SK-N-SH (cell line): Measurements from ENCODE around the gene FOXL2NB. TPM values are rescaled to one million over a fixed set of nuclear protein-coding genes. Genes with fewer than 3 reads are reported as not detected.

Experiments
- CTCF ChIA-PET: fragments of 300-600, 350-600 bp; formaldehyde crosslinking; extraction: SDS; loops from one replicate; lab custom pipeline; 2021; lab: Yijun Ruan, JAX
- POLR2A ChIA-PET: fragments of 350-600 bp; sonication (Branson Sonifier 250); formaldehyde crosslinking; extraction: SDS; loops from one replicate; lab custom pipeline; 2020; ENCODE audit warnings: antibody characterized with exemption, inconsistent platforms; lab: Yijun Ruan, JAX
- DNase-seq: peaks from one replicate; pipeline ENCODE4 v3.0.0; 2012
- H2AFZ ChIP-seq: fragments of 200-600 bp; sonication (generic); 2 replicates; pipeline ENCODE4 v1.8.1; 2016; ENCODE audit warnings: antibody characterized with exemption, mild to moderate bottlenecking, low read depth
- H3F3A ChIP-seq: fragments of 200-600 bp; sonication (generic); replicated peaks from 2 replicates; pipeline ENCODE3; 2016; ENCODE audit warnings: antibody characterized with exemption, mild to moderate bottlenecking; ENCODE audit not compliant: insufficient read depth
- H3K27ac ChIP-seq, 2 experiments: fragments of 200-500 bp in 1 of 2; fragments of 200-600 bp in 1 of 2; sonication (Bioruptor generic) in 1 of 2; sonication (generic), shearing (Covaris generic) in 1 of 2; 2 replicates each; pipeline versions ENCODE4 v1.5.1 to v1.6.1; 2014 to 2016; ENCODE audit warnings: low read depth in 2 of 2, inconsistent platforms in 1 of 2, low read length in 1 of 2, mild to moderate bottlenecking in 1 of 2, mixed read lengths in 1 of 2
- H3K27me3 ChIP-seq: fragments of 200-600 bp; sonication (generic), shearing (Covaris generic); 2 replicates; pipeline ENCODE4 v1.6.1; 2016; ENCODE audit warnings: mixed run types; ENCODE audit not compliant: insufficient read depth
- H3K36me3 ChIP-seq, 2 experiments: fragments of 200-500 bp in 1 of 2; fragments of 200-600 bp in 1 of 2; sonication (Bioruptor generic) in 1 of 2; sonication (generic) in 1 of 2; replicated peaks in 1 of 2; 2 replicates each; pipeline versions ENCODE3 to v1.5.1; 2014 to 2016; ENCODE audit warnings: low read length in 1 of 2, mild to moderate bottlenecking in 1 of 2; ENCODE audit not compliant: insufficient read depth in 2 of 2, control insufficient read depth in 1 of 2
- H3K4me1 ChIP-seq, 2 experiments: fragments of 200-500 bp in 1 of 2; fragments of 200-600 bp in 1 of 2; sonication (Bioruptor generic) in 1 of 2; sonication (generic), shearing (Covaris generic) in 1 of 2; 2 replicates each; pipeline versions ENCODE4 v1.5.1 to v1.6.1; 2014 to 2016; ENCODE audit warnings: low read depth in 1 of 2, low read length in 1 of 2, mixed run types in 1 of 2; ENCODE audit not compliant: insufficient read depth in 2 of 2, control insufficient read depth in 1 of 2
- H3K4me2 ChIP-seq: fragments of 200-600 bp; sonication (generic), shearing (Covaris generic); 2 replicates; pipeline ENCODE4 v1.6.1; 2017; ENCODE audit warnings: mixed run types
- H3K4me3 ChIP-seq, 2 experiments: fragments of 200-500 bp in 1 of 2; fragments of 200-600 bp in 1 of 2; sonication (Bioruptor generic) in 1 of 2; sonication (generic), shearing (Covaris generic) in 1 of 2; 2 replicates each; pipeline versions ENCODE4 v1.5.1 to v1.8.1; 2014 to 2016; ENCODE audit warnings: low read depth in 2 of 2, inconsistent platforms in 1 of 2, low read length in 1 of 2, mild to moderate bottlenecking in 1 of 2, mixed read lengths in 1 of 2, moderate library complexity in 1 of 2
- H3K79me2 ChIP-seq: fragments of 200-600 bp; sonication (generic); 2 replicates; pipeline ENCODE4 v1.8.1; 2017; ENCODE audit warnings: mild to moderate bottlenecking; ENCODE audit not compliant: insufficient read depth
- H3K9ac ChIP-seq: fragments of 200-600 bp; sonication (generic); 2 replicates; pipeline ENCODE4 v1.6.1; 2017; ENCODE audit warnings: mixed run types
- H3K9me2 ChIP-seq: fragments of 200-600 bp; sonication (generic); 2 replicates; pipeline ENCODE4 v1.6.1; 2017; ENCODE audit warnings: mixed run types
- H3K9me3 ChIP-seq: fragments of 200-600 bp; sonication (generic); 2 replicates; pipeline ENCODE4 v1.6.1; 2017; ENCODE audit warnings: mixed run types, mild to moderate bottlenecking, moderate library complexity
- H4K20me1 ChIP-seq: fragments of 200-600 bp; sonication (generic); 2 replicates; pipeline ENCODE4 v1.6.1; 2017; ENCODE audit warnings: mild to moderate bottlenecking, mixed run types; ENCODE audit not compliant: insufficient read depth
- CHD2 ChIP-seq: fragments of 150-350 bp; IDR thresholded peaks from 2 replicates; pipeline ENCODE4 v1.6.1; 2018; ENCODE audit warnings: low read length; ENCODE audit not compliant: partially characterized antibody
- ELF1 ChIP-seq: IDR thresholded peaks from 2 replicates; pipeline ENCODE4 v1.4.0; 2012
- EZH2phosphoT487 ChIP-seq: fragments of 200-600 bp; sonication (generic); IDR thresholded peaks from 2 replicates; pipeline ENCODE4 v1.6.1; 2017; ENCODE audit warnings: low read depth, mixed run types, mild to moderate bottlenecking, antibody characterized with exemption, moderate library complexity, borderline replicate concordance
- FOSL2 ChIP-seq: IDR thresholded peaks from 2 replicates; pipeline ENCODE4 v1.4.0; 2012; ENCODE audit warnings: low read depth, mild to moderate bottlenecking, moderate library complexity, borderline replicate concordance
- FOXM1 ChIP-seq: IDR thresholded peaks from 2 replicates; pipeline ENCODE4 v1.4.0; 2012; ENCODE audit warnings: low read depth, mild to moderate bottlenecking
- GABPA ChIP-seq: IDR thresholded peaks from 2 replicates; pipeline ENCODE4 v1.4.0; 2012; ENCODE audit warnings: low read depth, mild to moderate bottlenecking
- SIN3A ChIP-seq: IDR thresholded peaks from 2 replicates; pipeline ENCODE4 v1.6.1; 2012; ENCODE audit warnings: low read depth, mild to moderate bottlenecking, low read length, moderate library complexity, borderline replicate concordance
- SMC3 ChIP-seq: IDR thresholded peaks from 2 replicates; pipeline ENCODE4 v1.6.1; 2012; ENCODE audit warnings: low read depth, low read length, improper control_type of control experiment
- TCF12 ChIP-seq: IDR thresholded peaks from 2 replicates; pipeline ENCODE4 v1.4.0; 2012
- TEAD4 ChIP-seq: IDR thresholded peaks from 2 replicates; pipeline ENCODE4 v1.4.0; 2012; ENCODE audit warnings: mild to moderate bottlenecking, borderline replicate concordance; ENCODE audit not compliant: insufficient read depth
- WGBS: methylation state at CpG from one replicate; pipeline ENCODE4 v1.1.6; 2017; ENCODE audit warnings: low lambda C conversion rate; 5-methylcytosine and 5-hydroxymethylcytosine counted together
- polyA plus RNA-seq, 3 experiments: library from polyadenylated mRNA; depleted of rRNA; stranded (reverse); fragments of >200 nt; gene quantifications; 2 replicates each; pipeline ENCODE4 v1.2.3, GENCODE V29; 2012
- TF ChIP-seq, protein P1 (sequence below): IDR thresholded peaks from 2 replicates; pipeline ENCODE4 v1.6.1; 2012; ENCODE audit warnings: mild to moderate bottlenecking, low read depth, low read length, moderate library complexity
- TF ChIP-seq, protein P2 (sequence below): IDR thresholded peaks from 2 replicates; pipeline ENCODE4 v1.4.0; 2012; ENCODE audit warnings: low read depth, borderline replicate concordance

FOXL2NB gene
- polyA plus RNA-seq, 1 of the 3 experiments (the other 2 are of a cell fraction): not detected

DNA sequence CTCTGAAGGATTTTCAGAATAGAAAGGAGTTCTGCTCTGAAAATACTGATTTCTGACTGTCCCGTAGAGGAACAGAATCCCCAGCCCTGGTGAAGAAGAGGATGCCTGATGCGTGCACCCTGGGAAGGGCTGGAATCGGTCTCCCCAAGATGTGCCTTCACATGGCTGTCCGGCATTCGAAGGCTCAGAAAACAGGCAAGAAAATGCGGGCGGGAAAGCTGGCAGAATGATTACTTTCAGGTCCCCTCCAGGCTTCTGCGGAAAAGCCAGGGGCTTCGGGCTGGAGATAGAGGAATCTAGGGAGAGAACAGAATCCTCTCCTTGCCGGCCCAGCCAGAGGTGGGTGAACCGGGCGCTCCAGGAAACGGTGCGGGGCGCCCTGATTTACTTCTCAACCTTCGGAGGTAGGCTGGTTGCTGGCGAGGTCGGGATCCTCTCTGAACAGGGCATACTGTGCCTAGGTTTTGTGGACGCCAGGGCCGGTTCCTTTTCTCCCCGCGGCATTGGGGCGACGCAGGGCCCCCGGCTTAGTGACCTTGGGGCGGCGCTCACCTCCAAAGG is 2.5 kb downstream of the FOXL2NB start:
- peaks cover 5% of the 10 kb centered on the region for H3F3A ChIP-seq
- H3K9ac ChIP-seq: no peak overlapping the region
- TF ChIP-seq, protein P1, sequence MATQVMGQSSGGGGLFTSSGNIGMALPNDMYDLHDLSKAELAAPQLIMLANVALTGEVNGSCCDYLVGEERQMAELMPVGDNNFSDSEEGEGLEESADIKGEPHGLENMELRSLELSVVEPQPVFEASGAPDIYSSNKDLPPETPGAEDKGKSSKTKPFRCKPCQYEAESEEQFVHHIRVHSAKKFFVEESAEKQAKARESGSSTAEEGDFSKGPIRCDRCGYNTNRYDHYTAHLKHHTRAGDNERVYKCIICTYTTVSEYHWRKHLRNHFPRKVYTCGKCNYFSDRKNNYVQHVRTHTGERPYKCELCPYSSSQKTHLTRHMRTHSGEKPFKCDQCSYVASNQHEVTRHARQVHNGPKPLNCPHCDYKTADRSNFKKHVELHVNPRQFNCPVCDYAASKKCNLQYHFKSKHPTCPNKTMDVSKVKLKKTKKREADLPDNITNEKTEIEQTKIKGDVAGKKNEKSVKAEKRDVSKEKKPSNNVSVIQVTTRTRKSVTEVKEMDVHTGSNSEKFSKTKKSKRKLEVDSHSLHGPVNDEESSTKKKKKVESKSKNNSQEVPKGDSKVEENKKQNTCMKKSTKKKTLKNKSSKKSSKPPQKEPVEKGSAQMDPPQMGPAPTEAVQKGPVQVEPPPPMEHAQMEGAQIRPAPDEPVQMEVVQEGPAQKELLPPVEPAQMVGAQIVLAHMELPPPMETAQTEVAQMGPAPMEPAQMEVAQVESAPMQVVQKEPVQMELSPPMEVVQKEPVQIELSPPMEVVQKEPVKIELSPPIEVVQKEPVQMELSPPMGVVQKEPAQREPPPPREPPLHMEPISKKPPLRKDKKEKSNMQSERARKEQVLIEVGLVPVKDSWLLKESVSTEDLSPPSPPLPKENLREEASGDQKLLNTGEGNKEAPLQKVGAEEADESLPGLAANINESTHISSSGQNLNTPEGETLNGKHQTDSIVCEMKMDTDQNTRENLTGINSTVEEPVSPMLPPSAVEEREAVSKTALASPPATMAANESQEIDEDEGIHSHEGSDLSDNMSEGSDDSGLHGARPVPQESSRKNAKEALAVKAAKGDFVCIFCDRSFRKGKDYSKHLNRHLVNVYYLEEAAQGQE: no peak
- TF ChIP-seq TEAD4: no peak
- TF ChIP-seq SMC3: no peak
- no peak for TF ChIP-seq SIN3A
- TF ChIP-seq FOSL2: no peak
- TF ChIP-seq, protein P2, sequence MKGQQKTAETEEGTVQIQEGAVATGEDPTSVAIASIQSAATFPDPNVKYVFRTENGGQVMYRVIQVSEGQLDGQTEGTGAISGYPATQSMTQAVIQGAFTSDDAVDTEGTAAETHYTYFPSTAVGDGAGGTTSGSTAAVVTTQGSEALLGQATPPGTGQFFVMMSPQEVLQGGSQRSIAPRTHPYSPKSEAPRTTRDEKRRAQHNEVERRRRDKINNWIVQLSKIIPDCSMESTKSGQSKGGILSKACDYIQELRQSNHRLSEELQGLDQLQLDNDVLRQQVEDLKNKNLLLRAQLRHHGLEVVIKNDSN: no peak
- no peak for TF ChIP-seq TCF12
- no peak for TF ChIP-seq CHD2
- TF ChIP-seq GABPA: no peak
- no peak for TF ChIP-seq FOXM1
- 15% methylated on average over 10 of the region's 27 CpGs for WGBS
- POLR2A ChIA-PET: no interaction called here
- H3K4me1 ChIP-seq: peaks cover 0 to 7% of the 10 kb centered on the region in 2 experiments; a peak in 2 of 4 replicates
- no peaks in the 10 kb centered on the region for H3K9me2 ChIP-seq
- H3K27ac ChIP-seq: no peak overlapping the region
- no peaks in the 10 kb centered on the region for H3K9me3 ChIP-seq
- 0 out of 2 replicates have a peak overlapping the region, but pooled peaks have one; percentile 63 for H2AFZ ChIP-seq
- peaks cover 4% of the 10 kb centered on the region; the same call in 1 of the 2 replicates for H4K20me1 ChIP-seq
- no peaks in the 10 kb centered on the region for H3K79me2 ChIP-seq
- no peaks in the 10 kb centered on the region for H3K36me3 ChIP-seq
- peak overlapping the region in 1 of 2 experiments; percentile 53; a peak in 3 of 4 replicates for H3K4me3 ChIP-seq
- H3K27me3 ChIP-seq: peaks cover 78% of the 10 kb centered on the region
- peak; percentile 45 for DNase-seq
- CTCF ChIA-PET: interaction anchor here (11.9 kb wide), 1 partner anchor 13 kb away, joined by 100 read pairs; no protein-coding TSS in a partner anchor
- H3K4me2 ChIP-seq: peak overlapping the region; percentile 89

DNA sequence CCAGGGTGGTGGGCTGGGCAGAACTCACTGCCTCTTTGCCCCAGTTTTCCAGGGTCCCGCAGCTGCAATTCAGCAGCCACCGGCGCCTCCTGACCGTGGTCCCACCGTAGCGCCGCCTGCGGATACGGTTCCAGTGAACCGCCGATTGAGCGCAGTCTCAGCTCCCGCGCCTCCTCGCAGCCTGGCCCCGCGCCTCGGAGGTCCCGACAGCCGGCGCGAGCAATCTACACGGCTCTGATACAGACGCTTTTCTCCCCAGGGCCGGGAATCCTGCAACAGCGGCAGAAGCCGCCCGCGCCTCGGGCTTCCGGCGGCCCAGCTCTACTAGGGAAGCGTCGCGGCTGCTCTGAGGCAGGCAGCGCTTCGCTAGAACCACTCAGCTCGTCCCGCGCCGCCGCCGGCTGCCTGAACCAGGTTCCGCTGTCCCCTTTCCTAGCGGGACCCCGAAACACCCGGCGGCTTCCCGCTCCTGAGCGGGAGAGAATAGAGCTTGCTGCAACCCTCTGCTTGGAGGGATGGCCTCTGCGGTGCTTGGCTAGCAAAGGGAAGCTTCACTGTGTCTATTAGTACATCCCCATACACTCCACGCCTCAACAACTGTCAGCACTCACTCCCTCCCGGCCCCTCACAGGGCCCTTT is 3.1 kb downstream of the FOXL2NB start:
- Histone ChIP-seq H4K20me1 (no peaks in the 10 kb centered on the region), H3K27ac (no peak overlapping the region), H3K9me2 (no peaks in the 10 kb centered on the region), H3K9me3 (no peaks in the 10 kb centered on the region), H3K27me3 (peaks cover 78% of the 10 kb centered on the region), H3K79me2 (no peaks in the 10 kb centered on the region), H3K4me1 (peaks cover 0 to 4% of the 10 kb centered on the region in 2 experiments; a peak in 2 of 4 replicates), H3K9ac (no peak overlapping the region), H3F3A (peaks cover 5% of the 10 kb centered on the region), H3K36me3 (no peaks in the 10 kb centered on the region), H3K4me3 (peak overlapping the region; percentile 34 to 53), H2AFZ (peak overlapping the region; percentile 63; the same call in 1 of the 2 replicates), H3K4me2 (peak overlapping the region; percentile 89)
- ChIA-PET CTCF (interaction anchor here (1.0 to 11.9 kb wide), 4 partner anchors 8 to 34 kb away, joined by 3 to 100 read pairs (median 5); no protein-coding TSS in a partner anchor), POLR2A (no interaction called here)
- DNase-seq: peak; percentile 73
- WGBS: 6% methylated on average over 13 of the region's 53 CpGs
- TF ChIP-seq ELF1 (no peak), EZH2phosphoT487 (peak; percentile 92; the same call in 1 of the 2 replicates)
